EL (cell line): Measurements from ENCODE around the gene PARP1.
"Not testable (repeated sequence)": the region's sequence is repeated elsewhere in the genome, so short reads cannot be mapped to it uniquely, and the experiment has no call there.

Experiments used
- DNase-seq: peaks from one replicate; pipeline ENCODE4 v3.0.0-alpha.2; 2016

The PARP1 gene

DNA sequence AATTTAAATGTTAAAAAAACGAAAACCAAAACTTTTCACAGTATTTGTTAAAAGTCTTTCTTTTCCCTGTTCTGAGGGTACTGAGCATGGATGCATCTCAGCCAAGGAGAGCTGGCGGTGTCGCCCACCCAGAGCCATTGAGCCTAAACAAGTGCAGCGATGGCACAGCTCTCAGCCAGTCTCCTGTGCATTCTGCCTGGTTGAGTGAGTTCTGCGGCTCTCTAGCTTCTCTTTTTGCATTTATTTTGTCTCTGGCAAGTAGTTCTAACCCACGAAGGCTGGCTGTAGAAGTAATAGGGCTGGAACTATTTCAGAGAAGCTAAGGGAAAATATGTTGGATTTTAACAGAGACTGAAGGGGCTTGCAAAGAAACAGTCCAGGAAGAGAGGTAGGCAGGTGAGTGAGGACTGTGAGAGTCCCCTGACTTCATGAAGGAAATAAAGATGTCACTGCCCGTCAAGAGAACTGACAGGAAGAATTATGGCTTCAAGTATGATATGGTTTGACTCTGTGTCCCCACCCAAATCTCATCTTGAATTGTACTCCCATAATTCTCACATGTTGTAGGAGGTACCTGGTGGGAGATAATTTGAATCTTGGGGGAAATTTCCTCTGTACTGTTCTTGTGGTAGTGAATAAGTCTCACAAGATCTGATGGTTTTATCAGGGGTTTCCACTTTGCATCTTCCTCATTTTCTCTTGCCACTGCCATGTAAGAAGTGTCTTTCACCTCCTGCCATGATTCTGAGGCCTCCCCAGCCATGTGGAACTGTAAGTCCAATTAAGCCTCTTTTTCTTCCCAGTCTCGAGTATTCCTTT is 63.2 kb downstream of the PARP1 start:
- DNase-seq, result no peak

- no peak for DNase-seq
Measured at GRCh38 chr1:226342656-226343055, 65.2 kb downstream of the PARP1 start.

- DNase-seq, result not testable (repeated sequence)
Measured at GRCh38 chr1:226340111-226340510, 67.8 kb downstream of the PARP1 start.

- DNase-seq, result no peak
Measured at GRCh38 chr1:226337276-226337875, 70.5 kb downstream of the PARP1 start.

DNA sequence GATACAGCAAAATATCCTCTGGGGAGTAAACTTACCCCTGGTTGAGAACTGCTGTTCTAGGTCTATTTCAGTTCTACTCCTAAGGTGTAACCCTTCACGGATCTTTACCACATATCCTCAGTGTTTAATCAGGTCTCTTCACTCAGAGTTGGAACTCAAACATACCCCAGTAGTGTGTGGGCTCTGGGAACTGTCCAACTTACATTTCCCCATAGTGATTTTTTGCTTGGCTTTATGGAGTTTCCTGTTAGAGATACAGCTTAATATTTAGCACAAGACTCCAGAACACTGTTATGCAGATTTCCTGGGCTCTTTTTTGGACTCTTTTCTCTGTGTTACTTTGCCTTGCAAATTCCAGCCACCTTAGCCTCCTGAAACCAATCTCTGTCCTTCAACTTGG is 72.2 kb downstream of the PARP1 start:
- no peak for DNase-seq

DNA sequence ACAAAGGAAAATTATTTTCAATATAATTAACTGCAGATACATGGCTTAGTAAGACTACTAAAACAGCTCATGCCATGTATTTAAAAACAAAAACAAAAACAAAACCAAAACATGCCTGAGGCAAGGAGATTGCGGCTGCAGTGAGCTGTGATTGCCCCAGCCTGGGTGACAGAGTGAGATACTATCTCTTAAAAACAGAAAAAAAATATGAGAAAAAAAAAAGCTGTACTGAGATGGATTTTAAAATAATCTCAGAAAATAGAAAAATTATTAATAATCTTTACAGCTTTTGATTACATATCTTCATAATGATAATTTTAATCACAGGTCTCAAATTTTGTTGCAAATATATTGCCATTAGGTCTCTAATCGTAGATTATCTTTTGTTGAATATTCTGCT is 74.9 kb downstream of the PARP1 start:
- no peak for DNase-seq

DNA sequence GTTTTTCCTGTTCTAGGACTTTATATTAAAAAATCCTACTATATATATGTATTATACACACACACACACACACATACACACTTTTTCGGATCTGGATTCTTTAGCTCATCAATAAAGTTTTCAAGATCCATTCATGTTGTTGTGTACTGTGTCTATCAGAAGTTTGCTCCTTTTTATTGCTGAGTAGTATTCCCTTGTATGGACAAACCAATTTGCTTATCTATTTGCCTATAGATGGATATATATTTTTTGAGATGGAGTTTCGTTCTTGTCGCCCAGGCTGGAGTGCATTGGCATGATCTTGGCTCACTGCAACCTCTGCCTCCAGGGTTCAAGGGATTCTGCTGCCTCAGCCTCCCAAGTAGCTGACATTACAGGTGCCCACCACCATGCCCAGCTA is 78.7 kb downstream of the PARP1 start:
- no peak for DNase-seq

DNA sequence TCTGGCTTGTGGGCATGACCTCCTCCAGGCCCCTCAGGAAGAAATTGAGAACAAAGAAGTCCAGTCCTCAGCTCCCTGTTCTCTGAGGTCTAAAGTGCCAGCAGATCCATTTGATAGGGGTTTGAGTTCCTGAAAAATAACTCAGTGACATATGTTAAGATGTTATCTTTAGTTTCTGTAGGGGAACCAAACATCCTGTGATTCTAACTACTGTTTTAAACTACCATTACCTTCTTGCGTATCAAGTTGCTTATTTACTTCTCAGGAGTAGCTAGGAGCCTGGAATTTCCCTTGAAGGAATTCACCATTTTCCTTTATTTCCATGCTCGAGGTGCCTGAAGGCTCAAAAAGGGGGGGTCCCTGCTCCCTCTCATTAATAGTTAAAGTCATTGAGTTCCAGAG is 80.1 kb downstream of the PARP1 start:
- no peak for DNase-seq

- DNase-seq, result peak; percentile 41
Measured at GRCh38 chr1:226325178-226325577, 82.7 kb downstream of the PARP1 start.

- DNase-seq, result no peak
Measured at GRCh38 chr1:226324479-226324878, 83.4 kb downstream of the PARP1 start.

DNA sequence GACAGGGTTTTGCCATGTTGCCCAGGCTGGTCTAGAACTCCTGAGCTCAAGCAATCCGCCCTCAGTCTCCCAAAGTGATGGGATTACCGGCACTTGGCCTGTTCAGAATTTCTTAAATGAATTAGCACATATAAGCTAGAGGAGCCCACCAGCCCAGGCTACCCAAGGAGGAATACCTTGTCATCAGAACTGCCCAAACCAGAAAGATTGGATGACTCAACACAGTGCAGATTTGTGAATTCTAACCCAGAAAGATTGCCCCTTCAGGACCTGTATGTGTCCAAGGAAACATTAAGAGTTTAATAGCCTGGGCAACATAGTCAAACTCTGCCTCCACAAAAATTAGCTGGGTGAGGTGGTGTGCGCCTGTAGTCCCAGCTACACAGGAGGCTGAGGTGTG is 84.9 kb downstream of the PARP1 start:
- no peak for DNase-seq

DNA sequence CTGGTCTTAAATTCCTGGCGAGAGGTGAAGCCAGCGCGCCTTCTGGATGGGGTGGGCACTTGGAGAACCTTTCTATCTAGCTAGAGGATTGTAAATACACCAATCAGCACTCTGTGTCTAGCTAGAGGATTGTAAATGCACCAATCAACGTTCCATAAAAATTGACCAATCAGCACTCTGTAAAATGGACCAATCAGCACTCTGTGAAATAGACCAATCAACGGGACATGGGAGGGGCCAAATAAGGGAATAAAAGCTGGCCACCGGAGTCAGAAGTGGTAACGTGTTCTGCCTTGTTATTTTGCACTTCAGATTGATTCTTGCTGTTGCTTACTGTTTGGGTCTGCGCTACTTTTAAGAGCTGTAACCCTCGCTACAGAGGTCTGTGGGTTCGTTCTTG is 87.0 kb downstream of the PARP1 start:
- no peak for DNase-seq

DNA sequence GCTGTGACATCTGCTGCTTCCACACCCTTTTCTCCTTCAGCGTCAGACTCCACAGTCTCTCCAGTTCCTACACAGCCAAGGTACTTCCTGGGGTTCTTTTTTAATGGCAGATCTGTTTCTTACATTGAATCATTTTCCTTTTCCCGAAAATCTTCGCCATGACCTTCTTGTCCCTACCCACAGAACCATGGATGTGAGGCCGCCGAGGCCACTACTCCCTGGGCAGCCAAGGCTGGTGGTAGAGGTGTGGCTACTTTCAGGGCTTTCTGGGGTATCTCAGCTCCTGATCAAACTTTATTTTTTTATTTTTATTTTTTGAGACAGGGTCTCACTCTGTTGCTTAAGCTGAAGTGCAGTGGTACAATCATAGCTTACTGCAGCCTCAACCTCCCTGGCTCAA is 89.4 kb downstream of the PARP1 start:
- no peak for DNase-seq

GRCh38 chr1:226314055-226314454 is 93.8 kb downstream of the PARP1 start:
- no peak for DNase-seq

- no peak for DNase-seq
Measured at GRCh38 chr1:226312065-226312464, 95.8 kb downstream of the PARP1 start.

DNA sequence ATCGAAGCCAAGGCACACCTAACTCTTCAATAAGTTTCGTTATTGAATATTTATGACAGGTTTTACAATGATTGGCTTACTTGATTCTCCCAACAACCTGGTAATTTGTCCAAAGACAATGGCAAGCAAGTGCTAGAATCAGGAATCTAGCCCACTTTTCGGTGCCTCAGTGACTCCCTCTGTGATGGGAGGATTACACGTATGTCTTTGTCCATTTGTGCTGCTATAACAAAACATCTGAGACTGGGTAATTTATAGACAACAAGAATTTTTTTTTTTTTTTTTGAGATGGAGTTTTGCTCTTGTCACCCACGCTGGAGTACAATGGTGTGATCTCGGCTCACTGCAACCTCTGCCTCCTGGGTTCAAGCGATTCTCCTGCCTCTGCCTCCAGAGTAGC is 96.5 kb downstream of the PARP1 start:
- DNase-seq, result no peak
